GM12801 (cell line): Measurements from ENCODE around the gene DDX60.

ENCODE experiments used
- TF ChIP-seq, protein P1 (sequence below): IDR thresholded peaks from one replicate; pipeline ENCODE4 v1.5.1; 2011; ENCODE audit warnings: control low read depth; ENCODE audit not compliant: insufficient read length; ENCODE audit errors: extremely low read depth

The DDX60 gene

GRCh38 chr4:168220893-168221292 lies 97.7 kb downstream of the DDX60 start:
- TF ChIP-seq, protein P1, sequence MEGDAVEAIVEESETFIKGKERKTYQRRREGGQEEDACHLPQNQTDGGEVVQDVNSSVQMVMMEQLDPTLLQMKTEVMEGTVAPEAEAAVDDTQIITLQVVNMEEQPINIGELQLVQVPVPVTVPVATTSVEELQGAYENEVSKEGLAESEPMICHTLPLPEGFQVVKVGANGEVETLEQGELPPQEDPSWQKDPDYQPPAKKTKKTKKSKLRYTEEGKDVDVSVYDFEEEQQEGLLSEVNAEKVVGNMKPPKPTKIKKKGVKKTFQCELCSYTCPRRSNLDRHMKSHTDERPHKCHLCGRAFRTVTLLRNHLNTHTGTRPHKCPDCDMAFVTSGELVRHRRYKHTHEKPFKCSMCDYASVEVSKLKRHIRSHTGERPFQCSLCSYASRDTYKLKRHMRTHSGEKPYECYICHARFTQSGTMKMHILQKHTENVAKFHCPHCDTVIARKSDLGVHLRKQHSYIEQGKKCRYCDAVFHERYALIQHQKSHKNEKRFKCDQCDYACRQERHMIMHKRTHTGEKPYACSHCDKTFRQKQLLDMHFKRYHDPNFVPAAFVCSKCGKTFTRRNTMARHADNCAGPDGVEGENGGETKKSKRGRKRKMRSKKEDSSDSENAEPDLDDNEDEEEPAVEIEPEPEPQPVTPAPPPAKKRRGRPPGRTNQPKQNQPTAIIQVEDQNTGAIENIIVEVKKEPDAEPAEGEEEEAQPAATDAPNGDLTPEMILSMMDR: no peak

DNA sequence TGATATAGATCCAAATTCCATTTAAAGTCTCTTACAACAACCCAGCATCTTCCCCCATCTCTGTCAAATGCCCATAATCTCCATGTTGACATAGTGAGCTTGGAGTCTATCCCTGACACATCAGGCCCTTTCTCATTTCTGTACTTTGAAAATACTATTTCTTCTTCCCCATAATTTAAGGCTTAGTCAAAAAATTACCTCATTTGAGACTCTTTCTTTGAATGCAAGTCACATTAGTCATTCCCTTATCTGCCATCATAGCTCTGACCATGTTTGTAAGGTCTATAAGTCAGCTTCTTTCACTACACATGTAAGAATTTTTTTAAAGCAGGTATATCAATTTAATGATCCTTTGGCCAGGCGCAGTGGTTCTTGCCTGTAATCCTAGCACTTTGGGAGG lies 99.9 kb downstream of the DDX60 start:
- TF ChIP-seq, protein P1: no peak

DNA sequence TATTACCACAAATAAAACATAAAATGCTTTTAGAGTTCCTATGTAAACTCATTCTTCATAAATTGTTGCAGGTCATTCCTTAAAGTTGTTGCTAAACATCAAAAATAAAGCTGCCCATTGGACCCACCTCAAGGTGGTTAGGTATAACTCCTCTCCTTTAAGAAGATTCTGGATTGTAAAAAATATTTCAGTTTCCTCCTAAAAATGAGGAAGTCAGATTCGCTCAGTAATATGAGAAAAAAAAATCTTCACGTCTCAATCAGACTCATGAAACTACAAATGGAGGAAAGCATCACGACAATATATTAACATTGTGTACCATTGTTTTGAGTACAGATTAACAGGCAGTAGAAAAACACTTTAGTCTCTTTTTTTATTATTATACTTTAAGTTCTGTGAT lies 105.9 kb downstream of the DDX60 start:
- TF ChIP-seq, protein P1: no peak

- TF ChIP-seq, protein P1: no peak
Measured at GRCh38 chr4:168208957-168209614, 109.5 kb downstream of the DDX60 start.

GRCh38 chr4:168203233-168203911 lies 115.2 kb downstream of the DDX60 start:
- TF ChIP-seq, protein P1: no peak

DNA sequence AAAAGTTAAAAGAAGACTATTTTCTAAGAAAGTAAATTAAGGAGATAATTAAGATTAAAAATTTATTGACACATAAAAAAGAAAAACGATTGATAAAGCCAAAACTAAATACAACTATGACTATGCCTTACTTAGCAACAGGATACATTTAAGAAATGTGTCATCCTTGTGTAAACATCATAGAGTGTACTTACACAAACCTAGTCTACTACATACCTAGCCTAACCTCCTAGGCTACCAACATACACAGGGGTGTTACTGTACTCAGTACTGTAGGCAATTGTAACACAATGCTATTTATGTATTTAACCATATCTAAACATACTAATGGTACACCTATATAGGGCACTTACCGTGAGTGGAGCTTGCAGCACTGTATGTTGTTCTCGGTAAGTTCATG lies 117.9 kb downstream of the DDX60 start:
- TF ChIP-seq, protein P1: no peak

GRCh38 chr4:168199260-168199957 lies 119.1 kb downstream of the DDX60 start:
- TF ChIP-seq, protein P1: no peak
